ENCODE results near the gene ESRRA. TPM values are rescaled to one million over a fixed set of nuclear protein-coding genes. Genes with fewer than 3 reads are reported as not detected.
A peak's percentile ranks its signal among the peaks of the same experiment; 100 is the strongest.

ESRRA gene
- total and polyA plus RNA-seq, 4 donors = 10.8 to 88.4 (median 73.0) TPM

DNA sequence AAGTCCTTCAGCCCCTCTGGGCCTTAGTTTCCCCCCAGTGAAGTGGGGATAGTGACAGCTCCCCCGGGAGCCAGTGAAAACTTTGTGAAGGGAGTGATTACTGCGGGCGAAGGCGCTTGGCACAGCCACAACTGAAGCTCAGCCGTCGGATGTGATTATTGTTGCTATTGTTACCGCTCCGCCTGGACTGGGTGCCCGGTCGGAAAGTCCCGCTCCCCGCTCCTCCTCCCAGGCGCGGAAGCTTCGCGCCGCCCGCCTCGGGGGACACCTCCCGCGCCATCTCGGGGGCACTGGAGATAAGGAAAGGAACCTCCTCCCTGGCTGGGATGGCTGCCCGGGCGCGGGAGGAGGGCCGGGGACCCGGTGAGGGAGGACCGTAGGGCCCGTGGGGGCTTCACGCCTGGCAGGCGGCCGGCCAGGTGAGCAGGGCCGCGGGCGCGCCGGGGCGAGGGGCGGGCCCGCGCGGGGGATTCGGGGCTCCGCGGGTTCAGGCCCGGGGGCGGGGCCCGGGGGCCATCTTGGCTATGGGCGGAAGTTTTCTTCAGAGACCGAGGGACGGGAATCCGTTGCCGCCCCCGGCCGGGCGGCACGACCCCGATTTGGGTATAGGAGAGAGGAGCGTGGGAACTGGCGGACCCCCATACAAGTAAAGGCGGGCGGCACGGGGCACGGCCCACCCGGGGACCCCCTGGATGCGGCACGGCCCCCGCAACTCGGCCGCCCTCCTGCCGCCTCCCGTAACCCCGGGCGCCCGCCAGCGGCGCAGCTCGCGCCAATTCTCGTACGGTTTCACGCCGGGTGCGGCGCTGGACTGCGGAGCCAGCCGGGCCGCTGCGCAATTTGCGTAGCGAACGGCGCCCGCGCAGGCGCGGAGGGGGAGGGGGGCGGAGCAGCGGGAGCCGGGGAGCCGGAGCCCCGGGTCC, 20.1 kb upstream of the ESRRA start, which contains the start of gene GPR137:
TSS of gene GPR137 (plus strand) at position 887 of the 923 bp plus-strand sequence. CDS start 677 bp downstream, outside the sequence.
- TF ChIP-seq, protein P1, sequence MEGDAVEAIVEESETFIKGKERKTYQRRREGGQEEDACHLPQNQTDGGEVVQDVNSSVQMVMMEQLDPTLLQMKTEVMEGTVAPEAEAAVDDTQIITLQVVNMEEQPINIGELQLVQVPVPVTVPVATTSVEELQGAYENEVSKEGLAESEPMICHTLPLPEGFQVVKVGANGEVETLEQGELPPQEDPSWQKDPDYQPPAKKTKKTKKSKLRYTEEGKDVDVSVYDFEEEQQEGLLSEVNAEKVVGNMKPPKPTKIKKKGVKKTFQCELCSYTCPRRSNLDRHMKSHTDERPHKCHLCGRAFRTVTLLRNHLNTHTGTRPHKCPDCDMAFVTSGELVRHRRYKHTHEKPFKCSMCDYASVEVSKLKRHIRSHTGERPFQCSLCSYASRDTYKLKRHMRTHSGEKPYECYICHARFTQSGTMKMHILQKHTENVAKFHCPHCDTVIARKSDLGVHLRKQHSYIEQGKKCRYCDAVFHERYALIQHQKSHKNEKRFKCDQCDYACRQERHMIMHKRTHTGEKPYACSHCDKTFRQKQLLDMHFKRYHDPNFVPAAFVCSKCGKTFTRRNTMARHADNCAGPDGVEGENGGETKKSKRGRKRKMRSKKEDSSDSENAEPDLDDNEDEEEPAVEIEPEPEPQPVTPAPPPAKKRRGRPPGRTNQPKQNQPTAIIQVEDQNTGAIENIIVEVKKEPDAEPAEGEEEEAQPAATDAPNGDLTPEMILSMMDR (IDR thresholded peaks at IDR 0.05; ENCODE audit: control extremely low read depth, extremely low read depth) = no peak
- peak; percentile 88 to 91 (median 88) for DNase-seq
- Histone ChIP-seq H3K27me3 (ENCODE audit: control insufficient read depth in 3 of 3, insufficient read depth in 3 of 3, low read length in 2 of 3) (peaks cover 0 to 3% (median 2%) of the 10 kb centered on the region in 3 donors), H3K4me1 (ENCODE audit: control insufficient read depth in 5 of 5, insufficient read depth in 5 of 5, low read length in 5 of 5) (peaks cover 0 to 20% (median 0%) of the 10 kb centered on the region in 5 donors), H3K27ac (ENCODE audit: low read depth in 1 of 2, low read length in 1 of 2) (peak within 1 kb of the TSS; percentile 88 to 98), H3K4me3 (peak within 1 kb of the TSS; percentile 48), H3K9me3 (ENCODE audit: control insufficient read depth in 4 of 4, insufficient read depth in 3 of 4, low read length in 3 of 4) (no peaks in the 10 kb centered on the region), H3K36me3 (ENCODE audit: control insufficient read depth in 4 of 4, insufficient read depth in 4 of 4, low read length in 4 of 4) (peaks cover 0 to 7% (median 3%) of the 10 kb centered on the region in 4 donors), H3K9ac (ENCODE audit: insufficient read depth in 1 of 2, low read length in 2 of 2) (peak within 1 kb of the TSS; percentile 55 to 65)
- ATAC-seq (ENCODE audit: insufficient read depth, low FRiP score) = peak; percentile 83
- WGBS, 2 donors = 0% methylated on average over 84 to 102 of the region's 102 CpGs

DNA sequence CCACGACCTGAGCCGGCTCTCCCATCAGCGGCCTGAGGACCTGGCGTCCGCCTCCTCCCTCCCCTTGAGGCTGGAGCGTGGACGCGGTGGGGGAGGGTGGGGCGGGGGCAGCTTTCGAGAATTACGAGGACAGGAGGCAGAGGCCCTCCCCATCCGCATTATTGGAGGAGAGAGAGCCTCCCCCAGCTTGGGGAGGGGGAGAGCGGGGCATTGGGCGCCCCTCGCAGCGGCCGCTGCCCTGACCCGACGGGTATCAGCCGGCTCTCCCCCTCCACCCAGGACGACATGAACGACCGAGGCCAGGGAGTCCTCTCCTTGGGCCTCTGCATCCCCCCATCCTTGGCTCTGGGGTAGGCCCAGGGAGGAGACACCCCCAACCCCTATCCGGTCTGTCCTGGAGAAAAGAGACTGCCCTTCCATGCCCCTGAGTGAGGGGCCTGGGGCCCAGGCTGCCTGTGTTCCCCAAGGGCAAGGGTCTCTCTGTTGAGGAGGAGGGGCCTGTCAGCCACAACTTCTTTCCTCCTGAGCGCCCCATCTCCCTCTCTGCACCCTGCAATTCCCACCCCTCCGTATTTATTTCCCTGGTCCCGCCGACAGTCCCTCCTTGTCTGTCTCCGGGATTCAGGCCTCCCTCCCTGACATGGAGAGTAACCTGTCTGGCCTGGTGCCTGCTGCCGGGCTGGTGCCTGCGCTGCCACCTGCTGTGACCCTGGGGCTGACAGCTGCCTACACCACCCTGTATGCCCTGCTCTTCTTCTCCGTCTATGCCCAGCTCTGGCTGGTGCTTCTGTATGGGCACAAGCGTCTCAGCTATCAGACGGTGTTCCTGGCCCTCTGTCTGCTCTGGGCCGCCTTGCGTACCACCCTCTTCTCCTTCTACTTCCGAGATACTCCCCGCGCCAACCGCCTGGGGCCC, 19.2 kb upstream of the ESRRA start:
- TF ChIP-seq, protein P1 (IDR thresholded peaks at IDR 0.05; ENCODE audit: control extremely low read depth, extremely low read depth) = no peak
- WGBS, 2 donors = 28 to 34% methylated on average over 33 to 40 of the region's 40 CpGs
- no peak overlapping the region for H3K9ac ChIP-seq (ENCODE audit: insufficient read depth in 1 of 2, low read length in 2 of 2)
- H3K4me1 ChIP-seq (ENCODE audit: control insufficient read depth in 5 of 5, insufficient read depth in 5 of 5, low read length in 5 of 5) = peaks cover 0 to 20% (median 0%) of the 10 kb centered on the region in 5 donors
- H3K9me3 ChIP-seq (ENCODE audit: control insufficient read depth in 4 of 4, insufficient read depth in 3 of 4, low read length in 3 of 4) = peaks cover 0 to 3% (median 0%) of the 10 kb centered on the region in 4 donors
- peak overlapping the region; percentile 48 for H3K4me3 ChIP-seq
- peak overlapping the region; percentile 88 to 98 for H3K27ac ChIP-seq (ENCODE audit: low read depth in 1 of 2, low read length in 1 of 2)
- DNase-seq (no peak), ATAC-seq (ENCODE audit: insufficient read depth, low FRiP score) (no peak)
- peaks cover 0 to 11% (median 11%) of the 10 kb centered on the region in 3 donors for H3K27me3 ChIP-seq (ENCODE audit: control insufficient read depth in 3 of 3, insufficient read depth in 3 of 3, low read length in 2 of 3)
- H3K36me3 ChIP-seq (ENCODE audit: control insufficient read depth in 4 of 4, insufficient read depth in 4 of 4, low read length in 4 of 4) = peaks cover 0 to 5% (median 2%) of the 10 kb centered on the region in 4 donors

DNA sequence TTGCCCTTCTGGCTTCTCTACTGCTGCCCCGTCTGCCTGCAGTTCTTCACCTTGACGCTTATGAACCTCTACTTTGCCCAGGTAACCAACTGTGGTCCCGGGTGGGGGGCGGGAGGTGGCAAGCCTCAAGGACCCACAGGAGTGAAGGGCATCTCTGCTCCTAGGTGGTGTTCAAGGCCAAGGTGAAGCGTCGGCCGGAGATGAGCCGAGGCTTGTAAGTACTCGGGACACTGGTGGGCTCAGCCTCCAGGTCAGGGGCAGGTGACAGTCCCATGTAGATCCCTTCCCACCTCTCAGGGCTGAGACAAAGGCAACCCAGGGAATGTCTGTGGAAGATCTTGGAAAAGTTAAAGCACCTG, 18.5 kb upstream of the ESRRA start:
- H3K9ac ChIP-seq (ENCODE audit: insufficient read depth in 1 of 2, low read length in 2 of 2) = no peak overlapping the region
- DNase-seq (no peak), ATAC-seq (ENCODE audit: insufficient read depth, low FRiP score) (no peak)
- H3K27ac ChIP-seq (ENCODE audit: low read depth in 1 of 2, low read length in 1 of 2) = no peak overlapping the region
- WGBS, 2 donors = 89 to 98% methylated on average over 9 of the region's 9 CpGs
- peaks cover 0 to 21% (median 0%) of the 10 kb centered on the region in 5 donors for H3K4me1 ChIP-seq (ENCODE audit: control insufficient read depth in 5 of 5, insufficient read depth in 5 of 5, low read length in 5 of 5)
- peaks cover 0 to 4% (median 0%) of the 10 kb centered on the region in 4 donors for H3K36me3 ChIP-seq (ENCODE audit: control insufficient read depth in 4 of 4, insufficient read depth in 4 of 4, low read length in 4 of 4)
- TF ChIP-seq, protein P1 (IDR thresholded peaks at IDR 0.05; ENCODE audit: control extremely low read depth, extremely low read depth) = no peak
- peaks cover 0 to 12% (median 12%) of the 10 kb centered on the region in 3 donors for H3K27me3 ChIP-seq (ENCODE audit: control insufficient read depth in 3 of 3, insufficient read depth in 3 of 3, low read length in 2 of 3)
- H3K4me3 ChIP-seq = no peak overlapping the region
- H3K9me3 ChIP-seq (ENCODE audit: control insufficient read depth in 4 of 4, insufficient read depth in 3 of 4, low read length in 3 of 4) = peaks cover 0 to 4% (median 0%) of the 10 kb centered on the region in 4 donors

Data from lung (tissue), 12 donors.